Stimulated activated CD8-positive, alpha-beta memory T cell treated with anti-CD3 and anti-CD28 coated beads, Interleukin-7, amount 100 ng/mL, for 48 hours (primary cell): ENCODE results near the gene CAV2.

Experiments used
- DNase-seq, 2 donors: peaks; one replicate each; pipeline ENCODE4 v3.0.0-alpha.2; 2020; ENCODE audit warnings: low read depth in 1 of 2; ENCODE audit errors: extremely low read depth in 1 of 2

The CAV2 gene

GRCh38 chr7:116545411-116545993 lies 46.0 kb downstream of the CAV2 start:
- DNase-seq = no peak

GRCh38 chr7:116546054-116546453 lies 46.5 kb downstream of the CAV2 start:
- no peak for DNase-seq

DNA sequence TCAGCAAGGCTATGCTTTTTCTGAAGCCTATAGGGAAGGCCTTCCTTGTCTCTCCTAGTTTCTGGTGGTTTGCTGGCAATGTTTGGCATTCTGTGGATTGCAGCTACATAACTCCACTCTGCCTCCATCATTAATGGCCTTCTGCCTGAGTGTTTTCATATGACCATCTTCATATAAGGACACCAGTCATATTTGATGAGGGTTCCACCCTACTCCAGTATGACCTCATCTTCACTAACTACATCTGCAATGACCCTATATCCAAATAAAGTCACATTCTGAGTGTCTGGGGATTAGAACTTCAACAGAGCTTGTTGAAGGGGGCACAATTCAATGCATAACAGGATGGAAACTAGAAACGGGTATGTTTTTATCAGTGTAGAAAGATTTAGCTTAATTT lies 47.4 kb downstream of the CAV2 start:
- no peak for DNase-seq

GRCh38 chr7:116547347-116547746 lies 47.8 kb downstream of the CAV2 start:
- DNase-seq = no peak

GRCh38 chr7:116548506-116548905 lies 49.0 kb downstream of the CAV2 start:
- DNase-seq = no peak

DNA sequence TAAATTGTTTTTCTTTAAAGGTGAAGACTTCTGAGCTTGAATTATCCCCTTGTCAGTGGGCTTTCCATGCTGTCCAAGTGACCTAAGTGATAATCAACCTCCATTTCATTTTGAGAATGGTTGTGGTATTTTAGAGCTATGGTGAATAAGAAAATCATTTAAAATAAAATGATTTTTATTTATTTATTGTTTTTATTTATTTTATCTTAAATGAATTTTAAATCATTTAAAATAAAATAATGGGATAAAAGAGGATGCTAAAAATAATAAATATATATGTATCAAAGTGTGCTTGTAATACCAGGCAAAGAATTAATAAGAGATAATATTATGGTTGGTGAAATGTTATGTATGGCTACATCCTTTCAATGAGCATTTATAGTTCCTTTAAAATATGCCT lies 49.8 kb downstream of the CAV2 start:
- no peak for DNase-seq

GRCh38 chr7:116551692-116552091 lies 52.2 kb downstream of the CAV2 start:
- DNase-seq = no peak

DNA sequence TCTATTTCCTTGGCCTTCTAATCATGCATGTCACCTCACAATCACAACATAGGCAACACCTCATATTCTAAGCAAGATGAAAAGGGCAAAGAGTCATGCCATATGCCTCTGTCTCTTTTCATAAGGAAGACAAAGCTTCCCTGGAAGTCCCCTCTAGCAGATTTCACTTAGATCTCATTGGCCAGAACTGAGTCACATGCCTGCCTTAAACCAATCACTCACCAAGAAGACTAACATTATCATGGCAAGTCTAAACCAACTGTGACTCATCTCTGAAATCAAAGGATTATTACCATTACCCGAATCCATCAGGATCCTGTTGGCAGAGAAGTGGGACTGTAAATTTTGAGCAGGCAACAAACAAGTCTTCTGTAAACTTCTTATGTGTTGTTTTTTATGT lies 53.1 kb downstream of the CAV2 start:
- no peak for DNase-seq

GRCh38 chr7:116553168-116553964 lies 53.8 kb downstream of the CAV2 start:
- DNase-seq = no peak

GRCh38 chr7:116554436-116554835 lies 54.9 kb downstream of the CAV2 start:
- no peak for DNase-seq

DNA sequence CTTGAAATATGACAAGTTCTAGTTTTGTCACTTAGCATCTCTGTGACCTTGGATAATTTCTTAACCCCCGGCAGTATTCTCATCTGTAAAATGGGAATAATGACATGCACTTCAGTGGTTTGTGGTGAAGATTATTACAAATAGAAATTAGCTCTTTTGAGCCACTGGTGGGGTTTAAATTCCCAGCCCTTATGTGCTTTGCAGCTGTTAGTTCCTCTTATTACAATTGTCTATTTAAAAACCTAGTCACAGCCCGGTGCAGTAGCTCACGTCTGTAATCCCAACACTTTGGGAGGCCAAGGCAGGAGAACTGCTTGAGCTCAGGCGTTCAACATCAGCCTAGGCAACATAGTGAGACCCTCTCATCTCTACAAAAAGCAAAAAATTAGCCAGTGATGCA lies 55.4 kb downstream of the CAV2 start:
- no peak for DNase-seq

DNA sequence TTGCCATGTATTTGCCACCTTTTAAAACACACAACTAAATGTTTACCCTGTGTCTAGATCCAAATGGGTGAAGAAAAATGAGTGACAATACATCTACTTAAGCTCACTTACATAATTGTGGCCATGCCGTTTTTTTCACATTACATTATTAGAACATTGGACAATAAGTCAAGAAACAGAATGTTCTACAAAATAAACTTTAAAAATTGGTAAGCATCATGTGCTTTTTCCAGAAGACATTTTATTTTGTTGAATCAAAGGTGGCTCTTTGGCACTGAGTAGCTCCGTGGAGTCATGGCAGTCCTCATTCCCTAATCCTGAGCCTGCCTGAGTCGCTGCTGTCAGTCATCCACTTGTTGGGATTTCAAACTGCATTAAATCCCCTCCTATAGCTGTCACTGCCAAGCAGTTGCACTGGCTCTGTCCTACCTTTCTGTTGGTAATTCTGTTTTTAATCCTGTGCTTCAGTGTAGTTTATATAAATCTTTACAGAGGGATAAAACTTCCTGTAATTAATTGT lies 57.6 kb downstream of the CAV2 start:
- no peak for DNase-seq

- no peak for DNase-seq
Measured at GRCh38 chr7:116557901-116558300, 58.4 kb downstream of the CAV2 start.
